Lung (tissue), 16 donors: Measurements from ENCODE around the gene ABHD14A. TPM values are rescaled to one million over a fixed set of nuclear protein-coding genes. Genes with fewer than 3 reads are reported as not detected.
"Not testable (repeated sequence)": the region's sequence is repeated elsewhere in the genome, so short reads cannot be mapped to it uniquely, and the experiment has no call there.

ENCODE experiments used
- ATAC-seq: fragments of 200-7000 bp; cut with Tn5 transposase; one replicate; pipeline ENCODE4 v1.9.1; 2020; ENCODE audit warnings: moderate number of reproducible peaks; ENCODE audit not compliant: insufficient read depth, low FRiP score
- DNase-seq, 3 donors: peaks; one replicate each; pipeline ENCODE4 v3.0.0-alpha.2; 2013 to 2017
- H3K27ac ChIP-seq, 2 donors: one replicate each; pipeline ENCODE4 v1.5.1; 2013; ENCODE audit warnings: mild to moderate bottlenecking in 2 of 2, moderate library complexity in 2 of 2, control low read depth in 1 of 2, inconsistent platforms in 1 of 2, low read depth in 1 of 2, low read length in 1 of 2
- H3K27me3 ChIP-seq, 3 donors: one replicate each; pipeline ENCODE4 v1.5.1; 2013; ENCODE audit warnings: low read length in 2 of 3; ENCODE audit not compliant: control insufficient read depth in 3 of 3, insufficient read depth in 3 of 3
- H3K36me3 ChIP-seq, 4 donors: one replicate each; pipeline ENCODE4 v1.5.1; 2013; ENCODE audit warnings: low read length in 4 of 4, mild to moderate bottlenecking in 1 of 4, moderate library complexity in 1 of 4; ENCODE audit not compliant: control insufficient read depth in 4 of 4, insufficient read depth in 4 of 4
- H3K4me1 ChIP-seq, 5 donors: one replicate each; pipeline ENCODE4 v1.5.1; 2013; ENCODE audit warnings: low read length in 5 of 5, mild to moderate bottlenecking in 2 of 5, moderate library complexity in 1 of 5; ENCODE audit not compliant: control insufficient read depth in 5 of 5, insufficient read depth in 5 of 5
- H3K4me3 ChIP-seq: one replicate; pipeline ENCODE4 v1.5.1; 2013; ENCODE audit warnings: mild to moderate bottlenecking, control low read depth, moderate library complexity
- H3K9ac ChIP-seq, 2 donors: one replicate each; pipeline ENCODE4 v1.5.1; 2013; ENCODE audit warnings: low read length in 2 of 2, control low read depth in 1 of 2; ENCODE audit not compliant: insufficient read depth in 1 of 2
- H3K9me3 ChIP-seq, 4 donors: one replicate each; pipeline ENCODE4 v1.5.1; 2013; ENCODE audit warnings: low read length in 3 of 4, mild to moderate bottlenecking in 1 of 4, moderate library complexity in 1 of 4; ENCODE audit not compliant: control insufficient read depth in 4 of 4, insufficient read depth in 3 of 4
- CTCF ChIP-seq: IDR thresholded peaks from 2 replicates; pipeline ENCODE4 v1.5.1; 2012; ENCODE audit warnings: mild to moderate bottlenecking; ENCODE audit errors: control extremely low read depth, extremely low read depth
- WGBS, 2 donors: extraction: QIAGEN DNeasy Blood & Tissue Kit; methylation state at CpG; one replicate each; pipeline ENCODE4 v1.1.7; 2013; 5-methylcytosine and 5-hydroxymethylcytosine counted together
- long read RNA-seq, 5 donors: transcript quantifications; one replicate each; lab custom pipeline, GENCODE V29; 2026
- polyA plus RNA-seq, 2 donors: library from polyadenylated mRNA; stranded (reverse); fragments of 200-250 nt; gene quantifications; one replicate each; pipeline ENCODE4 v1.2.1, GENCODE V29; 2013
- total RNA-seq, 2 donors: library from RNA; depleted of rRNA in 1 of 2; stranded (reverse); fragments of >200 nt in 1 of 2; gene quantifications; one replicate each; pipeline ENCODE4 v1.2.1, GENCODE V29; 2014 to 2021
- donor health status: control.
- donor health status: control.
- donor health status: Bipolar disorder and iron deficiency.
- donor health status: healthy.
- donor health status: DM: yes; HTN: yes; CAD: no.

The ABHD14A gene
- total RNA-seq (10 to 100 TPM in 1 of 2 donors, 1 to 10 TPM in 1; 7.2 to 24.5 TPM), polyA plus RNA-seq (10 to 100 TPM; 19.1 to 62.8 TPM)
- long read RNA-seq, donor 1, transcript ABHD14A-201 (5 exons, 1,062 nt) = major isoform, 12 of 13 reads
- long read RNA-seq, donor 1, partial matches to known transcripts = 0 of 13 reads
- long read RNA-seq, donor 1, other reads (novel, unspliced or antisense) = 0 of 13 reads
- long read RNA-seq, donor 2, transcript ABHD14A-201 (5 exons, 1,062 nt) = major isoform, 7 of 27 reads
- long read RNA-seq, donor 2, partial matches to known transcripts = 20 of 27 reads
- long read RNA-seq, donor 2, other reads (novel, unspliced or antisense) = 0 of 27 reads
- long read RNA-seq, donor 3, transcript ABHD14A-201 (5 exons, 1,062 nt) = major isoform, 11 of 11 reads
- long read RNA-seq, donor 3, partial matches to known transcripts = 0 of 11 reads
- long read RNA-seq, donor 3, other reads (novel, unspliced or antisense) = 0 of 11 reads
- long read RNA-seq, donor 4, partial matches to known transcripts = 0 of 2 reads
- long read RNA-seq, donor 4, other reads (novel, unspliced or antisense) = 0 of 2 reads
- long read RNA-seq, donor 5, transcript ABHD14A-201 (5 exons, 1,062 nt) = major isoform, 21 of 22 reads
- long read RNA-seq, donor 5, partial matches to known transcripts = 0 of 22 reads
- long read RNA-seq, donor 5, other reads (novel, unspliced or antisense) = 0 of 22 reads

DNA sequence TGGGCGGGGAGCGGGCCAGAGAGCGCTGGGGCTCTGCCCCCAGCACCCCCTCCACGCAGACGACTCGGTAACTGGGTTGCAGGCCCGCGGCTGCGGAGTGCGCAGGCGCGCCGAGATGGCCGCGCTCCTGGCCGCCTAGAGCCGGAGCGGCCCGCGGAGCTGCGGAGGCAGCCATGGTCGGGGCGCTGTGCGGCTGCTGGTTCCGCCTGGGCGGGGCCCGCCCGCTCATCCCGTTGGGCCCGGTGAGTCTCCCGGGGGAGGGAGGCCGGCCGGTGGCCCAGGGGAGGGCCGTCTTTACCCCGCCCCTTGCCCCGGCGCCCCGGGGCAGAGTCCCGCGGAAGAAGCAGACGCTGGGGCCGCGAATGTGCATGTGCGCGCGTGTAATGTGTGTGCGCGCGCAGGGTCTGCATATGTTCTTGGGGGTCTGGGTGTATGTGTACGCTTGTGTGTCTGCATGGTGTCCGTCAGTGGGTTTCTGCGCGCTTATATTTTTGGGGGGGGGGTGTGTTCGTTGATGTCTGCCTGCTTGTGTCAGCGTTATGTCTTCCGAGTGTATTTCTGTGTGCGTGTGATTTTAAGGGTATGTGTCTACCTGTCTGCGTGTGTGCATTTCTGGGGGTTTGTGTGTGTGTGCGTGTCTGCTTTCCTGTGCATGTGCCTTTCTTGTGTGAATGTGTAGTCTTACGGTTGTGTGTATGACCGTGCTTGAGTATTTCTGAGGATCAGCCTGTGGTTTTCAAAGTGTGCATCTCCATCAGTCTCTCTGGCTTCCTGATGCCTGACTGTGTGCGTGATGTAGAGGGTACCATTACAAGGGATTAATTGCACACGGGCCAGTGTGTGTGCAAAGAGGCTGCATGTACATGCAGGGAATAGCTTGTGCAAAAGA is at the start of gene ABHD14A:
Gene ABHD14A (plus strand): TSS at position 102 of the 889 bp plus-strand sequence. CDS start 72 bp downstream, at position 174.
- peaks cover 0 to 2% (median under 1%) of the 10 kb centered on the region in 4 donors for H3K36me3 ChIP-seq
- H3K4me3 ChIP-seq = peak within 1 kb of the TSS; percentile 59
- peak; percentile 77 for ATAC-seq
- peaks cover 0 to 19% (median 10%) of the 10 kb centered on the region in 5 donors for H3K4me1 ChIP-seq
- DNase-seq = peak; percentile 71 to 77 (median 73)
- no peak for TF ChIP-seq CTCF
- no peaks in the 10 kb centered on the region for H3K9me3 ChIP-seq
- H3K9ac ChIP-seq = peak within 1 kb of the TSS; percentile 2 to 65
- H3K27me3 ChIP-seq = no peaks in the 10 kb centered on the region
- H3K27ac ChIP-seq = peak within 1 kb of the TSS; percentile 87 to 93
- 0% methylated on average over 41 to 63 of the region's 63 CpGs for WGBS, 2 donors

DNA sequence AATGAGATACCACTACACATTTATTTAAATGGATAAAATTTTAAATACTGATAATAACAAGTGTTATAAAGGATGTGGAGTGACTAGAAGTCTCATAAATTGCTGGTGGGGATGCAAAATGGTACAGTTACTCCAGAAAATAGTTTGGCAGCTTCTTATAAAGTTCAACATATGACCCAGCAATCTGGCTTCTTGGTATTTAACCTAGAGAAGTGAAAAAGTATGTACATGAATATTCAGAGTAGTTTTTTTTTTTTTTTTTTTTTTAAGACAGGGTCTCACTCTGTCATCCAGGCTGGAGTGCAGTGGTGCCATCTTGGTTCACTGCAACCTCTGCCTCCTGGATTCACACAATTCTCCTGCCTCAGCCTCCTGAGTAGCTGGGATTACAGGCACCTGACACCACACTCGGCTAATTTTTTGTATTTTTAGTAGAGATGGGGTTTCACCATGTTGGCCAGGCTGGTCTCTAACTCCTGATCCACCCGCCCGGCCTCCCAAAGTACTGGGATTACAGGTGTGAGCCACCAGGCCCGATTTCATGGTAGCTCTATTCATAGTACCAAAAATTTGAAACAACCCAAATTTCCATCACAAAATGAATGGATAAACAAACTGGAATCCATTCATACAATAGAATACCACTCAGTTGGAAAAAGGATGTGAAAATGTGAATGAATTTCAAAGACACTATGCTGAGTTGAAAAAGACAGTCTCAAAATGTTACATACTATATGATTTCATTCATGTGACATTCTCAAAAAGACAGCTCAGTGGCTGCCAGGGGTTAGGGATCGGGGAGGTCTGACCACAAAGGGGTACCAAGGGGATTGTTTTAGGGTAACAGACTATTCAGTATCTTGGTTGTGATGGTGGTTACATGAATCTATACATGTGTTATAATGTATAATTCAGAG is 47.5 kb upstream of the ABHD14A start:
- TF ChIP-seq CTCF = no peak
- Histone ChIP-seq H3K36me3 (peaks cover 0 to 8% (median 0%) of the 10 kb centered on the region in 4 donors), H3K27ac (no peak overlapping the region), H3K9ac (no peak overlapping the region), H3K4me3 (no peak overlapping the region), H3K9me3 (no peaks in the 10 kb centered on the region), H3K4me1 (no peaks in the 10 kb centered on the region), H3K27me3 (no peaks in the 10 kb centered on the region)
- 94 to 97% methylated on average over 5 of the region's 5 CpGs for WGBS, 2 donors
- ATAC-seq = no peak
- no peak for DNase-seq

DNA sequence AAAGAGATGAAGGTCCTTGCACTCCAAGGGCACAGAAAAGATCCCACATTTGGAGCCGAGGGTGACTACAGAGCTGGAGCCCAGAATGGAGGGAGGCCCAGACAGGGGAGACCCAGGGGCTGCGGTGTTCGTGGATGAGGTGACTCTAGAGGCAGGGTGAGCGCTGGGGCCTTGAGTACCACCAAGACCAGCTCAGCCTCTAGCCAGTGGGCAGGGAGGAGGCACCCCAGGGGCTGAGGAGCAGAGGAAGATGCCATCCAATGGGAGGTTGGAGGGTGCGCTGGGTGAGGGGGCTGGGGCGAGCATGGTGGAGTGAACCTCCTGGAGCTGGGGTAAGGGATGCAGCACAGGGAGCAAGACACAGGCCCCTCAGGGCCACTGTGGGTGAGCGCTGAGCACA is 46.4 kb upstream of the ABHD14A start:
- Histone ChIP-seq H3K9me3 (no peaks in the 10 kb centered on the region), H3K4me3 (no peak overlapping the region), H3K27ac (no peak overlapping the region), H3K4me1 (no peaks in the 10 kb centered on the region), H3K27me3 (no peaks in the 10 kb centered on the region), H3K36me3 (peaks cover 0 to 18% (median 3%) of the 10 kb centered on the region in 4 donors), H3K9ac (no peak overlapping the region)
- WGBS, 2 donors = 89 to 94% methylated on average over 7 of the region's 7 CpGs
- DNase-seq (no peak), ATAC-seq (no peak)
- no peak for TF ChIP-seq CTCF

DNA sequence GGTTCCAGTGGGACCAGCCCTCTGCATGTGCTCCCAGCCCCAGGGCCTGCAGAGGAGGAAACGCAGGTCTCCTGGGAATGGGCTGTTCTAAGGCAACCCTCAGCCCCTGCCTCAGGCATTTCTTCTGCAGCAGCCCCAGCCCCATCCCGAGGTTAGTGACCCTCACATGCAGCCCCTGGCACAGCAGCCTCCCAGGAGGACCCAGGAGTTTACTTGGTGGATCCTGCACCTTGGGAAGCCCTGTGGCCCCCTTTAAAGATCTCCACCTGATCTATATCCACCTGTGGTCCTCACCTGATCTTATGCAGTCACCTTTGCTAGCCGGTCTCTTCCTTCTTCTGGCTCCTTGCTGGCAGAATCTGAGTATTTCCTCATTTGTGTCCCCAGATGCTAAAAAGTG is 45.9 kb upstream of the ABHD14A start:
- not testable (repeated sequence) for H3K27ac ChIP-seq, H3K9me3 ChIP-seq, ATAC-seq, H3K27me3 ChIP-seq, H3K9ac ChIP-seq, H3K4me3 ChIP-seq, DNase-seq, H3K4me1 ChIP-seq
- peaks cover 3 to 23% (median 5%) of the 10 kb centered on the region in 4 donors for H3K36me3 ChIP-seq
- 88 to 93% methylated on average over 3 of the region's 3 CpGs for whole genome bisulfite sequencing, 2 donors
